ENCODE results near the gene PNPLA7. TPM values are rescaled to one million over a fixed set of nuclear protein-coding genes. Genes with fewer than 3 reads are reported as not detected.

The PNPLA7 gene
- total and polyA plus RNA-seq, 2 of the 8 experiments (the other 6 are each of a cell fraction or from before 2014, with no cell fraction given) = 0.35 to 0.47 TPM

- H3K9me3 ChIP-seq (ENCODE audit: insufficient read depth in 2 of 2, low read depth in 1 of 2, low read length in 1 of 2) = no peaks in the 10 kb centered on the region
- H2AFZ ChIP-seq (ENCODE audit: low read length) = no peak overlapping the region
- peaks cover 0 to 8% (median 2%) of the 10 kb centered on the region in 4 experiments; a peak in 6 of 7 replicates for H3K4me1 ChIP-seq (replicated peaks in 1 of 4; ENCODE audit: control insufficient read depth in 3 of 4, insufficient read depth in 4 of 4, low read length in 3 of 4)
- peaks cover 6% of the 10 kb centered on the region; the same call in 1 of the 2 replicates for H3K23me2 ChIP-seq (ENCODE audit: low read depth, low read length)
- peaks cover 7% of the 10 kb centered on the region; the same call in 1 of the 2 replicates for H3K79me1 ChIP-seq (ENCODE audit: low read depth, low read length)
- H2AK5ac ChIP-seq (ENCODE audit: low read depth, low read length) = no peak overlapping the region
- no peaks in the 10 kb centered on the region for H3K36me3 ChIP-seq (ENCODE audit: control insufficient read depth in 2 of 4, insufficient read depth in 4 of 4, low read length in 3 of 4)
- no peak overlapping the region for H3K4ac ChIP-seq (replicated peaks; ENCODE audit: insufficient read length, low read depth, low read length)
- no peak overlapping the region for H3K14ac ChIP-seq (ENCODE audit: insufficient read length)
- H3K4me2 ChIP-seq (ENCODE audit: insufficient read depth in 1 of 2, low read depth in 2 of 2, low read length in 2 of 2) = no peak overlapping the region
- no peak overlapping the region for H3K23ac ChIP-seq (ENCODE audit: insufficient read length)
- H4K5ac ChIP-seq (ENCODE audit: insufficient read length, low read depth, low read length) = no peak overlapping the region
- H3K27ac ChIP-seq (ENCODE audit: low read depth, low read length) = no peak overlapping the region
- ChIA-PET CTCF (ENCODE audit: partially characterized antibody) (interaction anchor here (0.6 to 1.4 kb wide), 3 partner anchors 12 to 591 kb away, joined by 3 to 5 read pairs (median 3); partner anchors contain the start of genes EXD3 and NOXA1), POLR2A (ENCODE audit: partially characterized antibody) (interaction anchor here (0.7 kb wide), 1 partner anchor 29 kb away, joined by 3 read pairs; no protein-coding TSS in a partner anchor)
- no peak overlapping the region for H2BK20ac ChIP-seq (ENCODE audit: low read length)
- H3K9ac ChIP-seq (replicated peaks in 1 of 4; ENCODE audit: extremely low read depth in 1 of 4, low read depth in 3 of 4, low read length in 3 of 4) = no peak overlapping the region
- H3K18ac ChIP-seq (ENCODE audit: extremely low read depth, low read length) = no peak overlapping the region
- H4K20me1 ChIP-seq (replicated peaks in 1 of 2; ENCODE audit: control insufficient read depth in 1 of 2, insufficient read depth in 2 of 2, low read length in 2 of 2) = peaks cover 2 to 3% of the 10 kb centered on the region in 2 experiments
- no peak overlapping the region for H2BK15ac ChIP-seq (ENCODE audit: low read length)
- no peak for DNase-seq (ENCODE audit: low read depth in 1 of 2, low spot score in 2 of 2)
- H2BK5ac ChIP-seq (ENCODE audit: low read depth, low read length) = no peak overlapping the region
- H4K8ac ChIP-seq (ENCODE audit: extremely low read depth, insufficient read depth, low read length) = no peak overlapping the region; the same call in 1 of the 2 replicates
- H3K56ac ChIP-seq (replicated peaks; ENCODE audit: insufficient read length, low read depth, low read length) = no peak overlapping the region
- no peak overlapping the region for H3K4me3 ChIP-seq (ENCODE audit: extremely low read depth in 1 of 4, insufficient read depth in 2 of 4, low read depth in 3 of 4, low read length in 4 of 4)
- H2BK12ac ChIP-seq (ENCODE audit: low read depth, low read length) = no peak overlapping the region
- WGBS, 2 experiments (ENCODE audit: extremely low coverage in 1 of 2, insufficient coverage in 1 of 2, insufficient read length in 1 of 2, insufficient replicate concordance in 2 of 2, low coverage in 1 of 2, low lambda C conversion rate in 2 of 2, missing lambda C conversion rate in 1 of 2) = 82% methylated on average over 11 of the region's 17 CpGs; no CpG with 5 or more reads in 1 of the 2 experiments
- no peaks in the 10 kb centered on the region for H3K79me2 ChIP-seq (ENCODE audit: control insufficient read depth in 1 of 2, insufficient read depth in 2 of 2, low read length in 2 of 2)
- H4K91ac ChIP-seq (replicated peaks; ENCODE audit: insufficient read length, low read length) = no peak overlapping the region
- H3K27me3 ChIP-seq (replicated peaks in 1 of 4; ENCODE audit: control insufficient read depth in 3 of 4, extremely low read depth in 1 of 4, insufficient read depth in 3 of 4, low read length in 3 of 4) = peaks cover 0 to 2% (median 0%) of the 10 kb centered on the region in 4 experiments; a peak in 1 of 7 replicates
- FAIRE-seq = no peak
- no peak overlapping the region for H2BK120ac ChIP-seq (replicated peaks; ENCODE audit: low read depth, low read length)
- TF ChIP-seq RAD21 (IDR thresholded peaks at IDR 0.05 in 1 of 2, conservative IDR thresholded peaks at IDR 0.05 in 1 of 2; ENCODE audit: low read depth in 2 of 2, low read length in 2 of 2) = no peak
- no peak for TF ChIP-seq RXRA (IDR thresholded peaks at IDR 0.05; ENCODE audit: insufficient read depth, low read depth, low read length)
- TF ChIP-seq SIRT6 (IDR thresholded peaks at IDR 0.05; ENCODE audit: low read length) = no peak
- no peak for TF ChIP-seq ATF2 (IDR thresholded peaks at IDR 0.05; ENCODE audit: low read length)
- no peak for TF ChIP-seq GABPA (IDR thresholded peaks at IDR 0.05; ENCODE audit: borderline replicate concordance, insufficient read depth, low read length)
- TF ChIP-seq SIX5 (IDR thresholded peaks at IDR 0.05; ENCODE audit: low read depth, low read length) = no peak
- no peak for TF ChIP-seq SAP30 (IDR thresholded peaks at IDR 0.05; ENCODE audit: insufficient read depth, insufficient replicate concordance, low read length)
- no peak for TF ChIP-seq CREB1 (IDR thresholded peaks at IDR 0.05)
- no peak for TF ChIP-seq HDAC6 (IDR thresholded peaks at IDR 0.05; ENCODE audit: low read depth, low read length)
- no peak for TF ChIP-seq FOSL1 (IDR thresholded peaks at IDR 0.05; ENCODE audit: insufficient read depth, low read depth, low read length)
- TF ChIP-seq CBX8 (IDR thresholded peaks at IDR 0.05; ENCODE audit: borderline replicate concordance, low read depth, low read length) = no peak
- no peak for TF ChIP-seq NRF1 (IDR thresholded peaks at IDR 0.05; ENCODE audit: low read depth, low read length)
Measured at GRCh38 chr9:137411260-137411644, 138.9 kb downstream of the PNPLA7 start.

Data from H1 (cell line).